Measurements from ENCODE around the gene FAM32A. TPM values are rescaled to one million over a fixed set of nuclear protein-coding genes. Genes with fewer than 3 reads are reported as not detected.

Gene FAM32A
- total and polyA plus RNA-seq, 4 donors: 46.1 to 89.5 (median 63.5) TPM

GRCh38 chr19:16160445-16160942, 24.7 kb upstream of the FAM32A start:
- no peaks in the 10 kb centered on the region for H3K9me3 ChIP-seq (ENCODE audit: control insufficient read depth, low read length)
- intact Hi-C loops (cut with DNase I): loop anchor here in 1 of 2 donors (5.0 kb wide), 1 partner anchor 568 kb away; no protein-coding TSS in a partner anchor
- ATAC-seq (ENCODE audit: low FRiP score): no peak
- no peaks in the 10 kb centered on the region for H3K4me1 ChIP-seq (ENCODE audit: control insufficient read depth in 1 of 2, insufficient read depth in 2 of 2, low read length in 2 of 2)
- H3K36me3 ChIP-seq (ENCODE audit: control insufficient read depth in 1 of 2, insufficient read depth in 2 of 2, low read length in 1 of 2): no peaks in the 10 kb centered on the region
- DNase-seq: no peak
- 72 to 75% methylated on average over 6 of the region's 6 CpGs for WGBS, 2 donors
- no peak overlapping the region for H3K4me3 ChIP-seq (ENCODE audit: low read length in 2 of 2)
- no peak overlapping the region for H3K27ac ChIP-seq (ENCODE audit: low read depth in 1 of 2, low read length in 2 of 2)
- H3K27me3 ChIP-seq (ENCODE audit: control insufficient read depth in 1 of 2, insufficient read depth in 2 of 2, low read length in 1 of 2): no peaks in the 10 kb centered on the region

- intact Hi-C loops (cut with DNase I): loop anchor here in 1 of 2 donors (5.0 kb wide), 1 partner anchor 569 kb away; no protein-coding TSS in a partner anchor
- 75 to 77% methylated on average over 14 of the region's 14 CpGs for WGBS, 2 donors
Observed at GRCh38 chr19:16160943-16161560, 24.2 kb upstream of the FAM32A start.

DNA sequence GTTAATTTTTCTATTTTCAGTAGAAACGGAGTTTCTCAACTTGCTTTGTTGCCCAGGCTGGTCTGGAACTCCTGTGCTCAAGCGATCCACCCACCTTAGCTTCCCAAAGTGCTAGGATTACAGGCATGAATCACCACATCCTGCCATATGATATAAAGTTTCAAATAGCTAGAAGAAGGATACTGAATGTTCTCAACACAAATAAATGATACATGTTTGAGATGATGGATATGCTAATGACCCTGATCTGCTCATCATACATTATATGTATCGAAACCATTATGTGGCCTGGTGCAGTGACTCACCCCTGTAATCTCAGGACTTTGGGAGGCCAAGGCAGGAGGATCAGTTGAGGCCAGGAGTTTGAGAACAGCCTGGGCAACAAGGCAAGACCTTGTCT, 23.4 kb upstream of the FAM32A start:
- H3K36me3 ChIP-seq (ENCODE audit: control insufficient read depth in 1 of 2, insufficient read depth in 2 of 2, low read length in 1 of 2): no peaks in the 10 kb centered on the region
- H3K4me1 ChIP-seq (ENCODE audit: control insufficient read depth in 1 of 2, insufficient read depth in 2 of 2, low read length in 2 of 2): no peaks in the 10 kb centered on the region
- no peak for DNase-seq
- no peak for ATAC-seq (ENCODE audit: low FRiP score)
- intact Hi-C loops (cut with DNase I): loop anchor here in 1 of 2 donors (5.0 kb wide), 1 partner anchor 570 kb away; no protein-coding TSS in a partner anchor
- H3K27ac ChIP-seq (ENCODE audit: low read depth in 1 of 2, low read length in 2 of 2): no peak overlapping the region
- no peaks in the 10 kb centered on the region for H3K27me3 ChIP-seq (ENCODE audit: control insufficient read depth in 1 of 2, insufficient read depth in 2 of 2, low read length in 1 of 2)
- no peak overlapping the region for H3K4me3 ChIP-seq (ENCODE audit: low read length in 2 of 2)
- H3K9me3 ChIP-seq (ENCODE audit: control insufficient read depth, low read length): no peaks in the 10 kb centered on the region
- 85 to 91% methylated on average over 3 of the region's 3 CpGs for WGBS, 2 donors

More at GRCh38 chr19:16160943-16161560, 24.2 kb upstream of the FAM32A start:
- Histone ChIP-seq H3K27ac (ENCODE audit: low read depth in 1 of 2, low read length in 2 of 2) (no peak overlapping the region), H3K9me3 (ENCODE audit: control insufficient read depth, low read length) (no peaks in the 10 kb centered on the region), H3K4me3 (ENCODE audit: low read length in 2 of 2) (no peak overlapping the region), H3K36me3 (ENCODE audit: control insufficient read depth in 1 of 2, insufficient read depth in 2 of 2, low read length in 1 of 2) (no peaks in the 10 kb centered on the region), H3K4me1 (ENCODE audit: control insufficient read depth in 1 of 2, insufficient read depth in 2 of 2, low read length in 2 of 2) (no peaks in the 10 kb centered on the region), H3K27me3 (ENCODE audit: control insufficient read depth in 1 of 2, insufficient read depth in 2 of 2, low read length in 1 of 2) (no peaks in the 10 kb centered on the region)
- DNase-seq: no peak
- ATAC-seq (ENCODE audit: low FRiP score): no peak

DNA sequence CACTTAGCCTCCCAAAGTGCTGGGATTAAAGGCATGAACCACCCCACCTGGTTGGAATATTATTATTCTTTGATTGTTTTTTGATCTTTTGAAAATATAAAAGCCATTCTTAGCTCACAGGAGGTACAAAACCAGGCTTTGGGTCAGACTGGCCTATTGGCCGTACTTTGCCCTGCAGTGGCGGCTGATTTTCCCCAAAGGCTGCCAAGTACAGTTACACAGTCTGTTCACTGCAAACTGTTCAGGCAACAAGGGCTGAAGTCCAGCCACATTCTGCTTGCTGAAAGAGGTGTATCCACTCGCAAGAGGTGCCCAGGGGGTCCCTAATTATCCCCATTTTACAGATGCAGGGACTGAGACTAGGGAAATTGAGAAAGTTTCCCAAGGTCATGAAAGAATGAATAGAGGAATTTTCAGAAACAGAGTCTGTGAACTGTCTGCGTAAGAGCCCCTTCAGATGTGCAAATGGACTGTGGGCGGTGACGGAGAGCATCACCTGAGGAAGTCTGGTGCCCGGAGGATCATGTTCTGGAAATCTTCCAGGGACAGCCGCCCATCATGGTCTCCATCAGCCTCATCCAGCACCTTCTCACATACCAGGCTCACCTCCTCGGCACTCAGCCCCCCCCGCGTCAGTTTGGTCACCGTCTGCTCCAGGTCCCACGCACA, 20.9 kb upstream of the FAM32A start:
- no peaks in the 10 kb centered on the region for H3K36me3 ChIP-seq (ENCODE audit: control insufficient read depth in 1 of 2, insufficient read depth in 2 of 2, low read length in 1 of 2)
- DNase-seq: no peak
- WGBS, 2 donors: 79 to 80% methylated on average over 13 of the region's 13 CpGs
- intact Hi-C loops (cut with DNase I): loop anchor here in 1 of 2 donors (5.0 kb wide), 1 partner anchor 572 kb away; no protein-coding TSS in a partner anchor
- no peaks in the 10 kb centered on the region for H3K4me1 ChIP-seq (ENCODE audit: control insufficient read depth in 1 of 2, insufficient read depth in 2 of 2, low read length in 2 of 2)
- no peak for ATAC-seq (ENCODE audit: low FRiP score)
- no peak overlapping the region for H3K4me3 ChIP-seq (ENCODE audit: low read length in 2 of 2)
- no peaks in the 10 kb centered on the region for H3K27me3 ChIP-seq (ENCODE audit: control insufficient read depth in 1 of 2, insufficient read depth in 2 of 2, low read length in 1 of 2)
- H3K27ac ChIP-seq (ENCODE audit: low read depth in 1 of 2, low read length in 2 of 2): no peak overlapping the region
- H3K9me3 ChIP-seq (ENCODE audit: control insufficient read depth, low read length): no peaks in the 10 kb centered on the region

DNA sequence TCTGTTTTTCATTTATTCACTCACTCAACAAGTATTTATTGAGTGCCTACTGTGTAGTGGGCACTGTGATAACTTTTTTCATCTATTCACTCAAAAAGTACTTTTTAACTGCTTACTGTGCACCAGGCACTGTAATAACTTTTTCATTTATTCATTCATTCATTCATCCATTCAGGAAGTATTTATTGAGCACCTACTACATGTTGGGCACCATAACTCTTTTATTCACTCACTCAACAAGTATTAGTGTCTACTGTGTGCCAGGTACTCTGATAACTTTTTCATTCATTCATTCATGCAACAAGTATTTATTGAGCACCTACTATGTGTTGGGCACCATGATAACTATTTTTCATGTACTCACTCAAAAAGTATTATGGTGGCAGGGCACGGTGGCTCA, 18.8 kb upstream of the FAM32A start:
- Histone ChIP-seq H3K36me3 (ENCODE audit: control insufficient read depth in 1 of 2, insufficient read depth in 2 of 2, low read length in 1 of 2) (no peaks in the 10 kb centered on the region), H3K9me3 (ENCODE audit: control insufficient read depth, low read length) (no peaks in the 10 kb centered on the region), H3K4me1 (ENCODE audit: control insufficient read depth in 1 of 2, insufficient read depth in 2 of 2, low read length in 2 of 2) (no peaks in the 10 kb centered on the region), H3K27ac (ENCODE audit: low read depth in 1 of 2, low read length in 2 of 2) (no peak overlapping the region), H3K27me3 (ENCODE audit: control insufficient read depth in 1 of 2, insufficient read depth in 2 of 2, low read length in 1 of 2) (no peaks in the 10 kb centered on the region), H3K4me3 (ENCODE audit: low read length in 2 of 2) (no peak overlapping the region)
- WGBS, 2 donors: 89 to 97% methylated on average over 1 of the region's 1 CpG
- intact Hi-C loops (cut with DNase I): no loop called here
- DNase-seq: no peak
- ATAC-seq (ENCODE audit: low FRiP score): no peak

GRCh38 chr19:16167055-16167454, 18.2 kb upstream of the FAM32A start:
- no peak overlapping the region for H3K27ac ChIP-seq (ENCODE audit: low read depth in 1 of 2, low read length in 2 of 2)
- no peak for DNase-seq
- ATAC-seq (ENCODE audit: low FRiP score): no peak
- 79 to 83% methylated on average over 5 of the region's 5 CpGs for WGBS, 2 donors
- intact Hi-C loops (cut with DNase I): no loop called here
- no peak overlapping the region for H3K4me3 ChIP-seq (ENCODE audit: low read length in 2 of 2)
- H3K27me3 ChIP-seq (ENCODE audit: control insufficient read depth in 1 of 2, insufficient read depth in 2 of 2, low read length in 1 of 2): no peaks in the 10 kb centered on the region
- H3K9me3 ChIP-seq (ENCODE audit: control insufficient read depth, low read length): no peaks in the 10 kb centered on the region
- no peaks in the 10 kb centered on the region for H3K36me3 ChIP-seq (ENCODE audit: control insufficient read depth in 1 of 2, insufficient read depth in 2 of 2, low read length in 1 of 2)
- no peaks in the 10 kb centered on the region for H3K4me1 ChIP-seq (ENCODE audit: control insufficient read depth in 1 of 2, insufficient read depth in 2 of 2, low read length in 2 of 2)

DNA sequence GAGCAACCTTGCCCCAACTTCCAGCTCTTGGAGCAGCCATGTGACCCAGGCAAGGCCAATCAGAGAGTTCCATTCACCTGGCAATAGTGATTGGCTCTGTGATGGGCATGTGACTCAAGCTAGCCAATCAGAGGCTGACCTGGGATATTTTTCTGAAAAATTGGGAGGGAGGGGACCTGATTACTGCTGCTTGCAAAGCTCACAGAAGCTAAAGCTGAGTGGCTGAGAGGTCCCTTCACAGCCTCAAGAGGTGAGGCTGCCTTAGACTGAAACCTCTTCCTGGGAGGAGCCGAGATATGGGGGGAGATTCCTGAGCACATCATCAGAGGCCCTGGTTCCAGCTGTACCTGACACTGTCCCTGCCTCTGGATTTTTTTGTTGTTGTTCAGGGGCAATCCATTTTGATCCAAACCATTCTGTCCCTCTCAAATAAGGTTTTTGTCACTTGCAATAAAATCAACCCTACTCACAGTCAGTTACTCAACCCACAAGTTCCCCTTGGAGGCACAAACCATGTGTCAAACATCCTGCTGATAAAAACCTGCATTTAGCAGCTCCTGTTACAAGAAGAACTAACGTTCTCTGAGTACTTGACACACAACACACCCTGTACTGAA, 16.6 kb upstream of the FAM32A start:
- Histone ChIP-seq H3K4me1 (ENCODE audit: control insufficient read depth in 1 of 2, insufficient read depth in 2 of 2, low read length in 2 of 2) (no peaks in the 10 kb centered on the region), H3K4me3 (ENCODE audit: low read length in 2 of 2) (no peak overlapping the region), H3K9me3 (ENCODE audit: control insufficient read depth, low read length) (no peaks in the 10 kb centered on the region), H3K27me3 (ENCODE audit: control insufficient read depth in 1 of 2, insufficient read depth in 2 of 2, low read length in 1 of 2) (no peaks in the 10 kb centered on the region), H3K36me3 (ENCODE audit: control insufficient read depth in 1 of 2, insufficient read depth in 2 of 2, low read length in 1 of 2) (no peaks in the 10 kb centered on the region), H3K27ac (ENCODE audit: low read depth in 1 of 2, low read length in 2 of 2) (no peak overlapping the region)
- 50 to 56% methylated on average over 2 of the region's 2 CpGs for WGBS, 2 donors
- DNase-seq: no peak
- intact Hi-C loops (cut with DNase I): no loop called here
- no peak for ATAC-seq (ENCODE audit: low FRiP score)

GRCh38 chr19:16170134-16170533, 15.1 kb upstream of the FAM32A start:
- H3K4me3 ChIP-seq (ENCODE audit: low read length in 2 of 2): no peak overlapping the region
- no peak for DNase-seq
- H3K9me3 ChIP-seq (ENCODE audit: control insufficient read depth, low read length): no peaks in the 10 kb centered on the region
- H3K27ac ChIP-seq (ENCODE audit: low read depth in 1 of 2, low read length in 2 of 2): no peak overlapping the region
- no peaks in the 10 kb centered on the region for H3K27me3 ChIP-seq (ENCODE audit: control insufficient read depth in 1 of 2, insufficient read depth in 2 of 2, low read length in 1 of 2)
- intact Hi-C loops (cut with DNase I): no loop called here
- no peaks in the 10 kb centered on the region for H3K4me1 ChIP-seq (ENCODE audit: control insufficient read depth in 1 of 2, insufficient read depth in 2 of 2, low read length in 2 of 2)
- 69 to 85% methylated on average over 1 of the region's 1 CpG for WGBS, 2 donors
- H3K36me3 ChIP-seq (ENCODE audit: control insufficient read depth in 1 of 2, insufficient read depth in 2 of 2, low read length in 1 of 2): no peaks in the 10 kb centered on the region
- no peak for ATAC-seq (ENCODE audit: low FRiP score)

All from aorta (tissue), 5 donors.